CD14-positive monocyte (primary cell): ENCODE results near the gene LSM3. TPM values are rescaled to one million over a fixed set of nuclear protein-coding genes. Genes with fewer than 3 reads are reported as not detected.

Experiments used
- DNase-seq, 3 donors: peaks; one replicate each; pipeline ENCODE4 v3.0.0-alpha.2; 2011 to 2022
- H2AFZ ChIP-seq: 2 replicates; pipeline ENCODE4 v1.6.0; 2012; ENCODE audit warnings: mild to moderate bottlenecking, low read depth, low read length, inconsistent platforms; ENCODE audit not compliant: insufficient read depth, poor library complexity, severe bottlenecking
- H3K27ac ChIP-seq, 2 donors: 1 replicate in 1 of 2; 2 replicates in 1 of 2; pipeline ENCODE4 v1.5.1; 2012 to 2013; ENCODE audit warnings: low read length in 2 of 2, control low read depth in 1 of 2, inconsistent platforms in 1 of 2, low read depth in 1 of 2, mild to moderate bottlenecking in 1 of 2
- H3K27me3 ChIP-seq, 2 donors: one replicate each; pipeline versions ENCODE4 v1.6.0 to v1.6.1; 2011 to 2013; ENCODE audit warnings: low read length in 2 of 2; ENCODE audit not compliant: control insufficient read depth in 2 of 2, insufficient read depth in 2 of 2
- H3K36me3 ChIP-seq, 2 donors: replicated peaks in 1 of 2; 1 replicate in 1 of 2; 2 replicates in 1 of 2; pipeline versions ENCODE4 v1.5.1 to v1.6.1; 2012 to 2013; ENCODE audit warnings: low read length in 2 of 2, control low read depth in 1 of 2, inconsistent platforms in 1 of 2, mild to moderate bottlenecking in 1 of 2; ENCODE audit not compliant: insufficient read depth in 2 of 2, control insufficient read depth in 1 of 2
- H3K4me1 ChIP-seq, 2 donors: 1 replicate in 1 of 2; 2 replicates in 1 of 2; pipeline versions ENCODE4 v1.5.1 to v1.6.1; 2012 to 2013; ENCODE audit warnings: low read length in 2 of 2, control low read depth in 1 of 2, inconsistent platforms in 1 of 2, mild to moderate bottlenecking in 1 of 2, moderate library complexity in 1 of 2; ENCODE audit not compliant: insufficient read depth in 2 of 2, control insufficient read depth in 1 of 2
- H3K4me2 ChIP-seq: replicated peaks from 2 replicates; pipeline ENCODE3; 2012; ENCODE audit warnings: low read length, moderate library complexity, mild to moderate bottlenecking; ENCODE audit not compliant: poor library complexity, severe bottlenecking; ENCODE audit errors: extremely low read depth
- H3K4me3 ChIP-seq, 3 experiments: fragments of 200-600 bp in 1 of 3; sonication (generic) in 1 of 3; replicated peaks in 1 of 3; 1 replicate in 2 of 3; 2 replicates in 1 of 3; pipeline ENCODE4 v1.5.1; 2011 to 2013; ENCODE audit warnings: low read length in 3 of 3, mild to moderate bottlenecking in 3 of 3, control low read depth in 2 of 3, low read depth in 2 of 3, inconsistent platforms in 1 of 3, moderate library complexity in 1 of 3
- H3K79me2 ChIP-seq: 2 replicates; pipeline ENCODE4 v1.6.0; 2012; ENCODE audit warnings: mild to moderate bottlenecking, control low read depth, inconsistent platforms, low read length, moderate library complexity; ENCODE audit not compliant: insufficient read depth
- H3K9ac ChIP-seq: 2 replicates; pipeline ENCODE4 v1.6.0; 2017; ENCODE audit warnings: low read length, mild to moderate bottlenecking; ENCODE audit not compliant: insufficient read depth, poor library complexity, severe bottlenecking
- H3K9me3 ChIP-seq, 2 donors: replicated peaks in 1 of 2; 1 replicate in 1 of 2; 2 replicates in 1 of 2; pipeline versions ENCODE4 v1.5.1 to v1.6.1; 2012 to 2013; ENCODE audit warnings: low read length in 2 of 2, control low read depth in 1 of 2; ENCODE audit not compliant: control insufficient read depth in 1 of 2, insufficient read depth in 1 of 2
- H4K20me1 ChIP-seq: 2 replicates; pipeline ENCODE4 v1.6.0; 2012; ENCODE audit warnings: mild to moderate bottlenecking, low read length, control low read depth, moderate library complexity; ENCODE audit not compliant: insufficient read depth
- H3K27ac Mint-ChIP-seq, 7 donors: one replicate each; pipeline ENCODE4 v1.8.0; 2020; ENCODE audit warnings: mild to moderate bottlenecking in 7 of 7, mixed read lengths in 7 of 7, moderate library complexity in 6 of 7, inconsistent platforms in 2 of 7
- H3K27me3 Mint-ChIP-seq, 3 donors: one replicate each; pipeline ENCODE4 v1.8.0; 2021 to 2022; ENCODE audit warnings: low read depth in 3 of 3, mild to moderate bottlenecking in 3 of 3, mixed read lengths in 3 of 3, moderate library complexity in 3 of 3, inconsistent platforms in 1 of 3
- H3K36me3 Mint-ChIP-seq, 2 donors: one replicate each; pipeline ENCODE4 v1.8.0; 2020; ENCODE audit warnings: mixed read lengths in 2 of 2, inconsistent platforms in 1 of 2, mild to moderate bottlenecking in 1 of 2
- H3K4me1 Mint-ChIP-seq: one replicate; pipeline ENCODE4 v1.8.0; 2020; ENCODE audit warnings: mild to moderate bottlenecking, mixed read lengths
- H3K4me3 Mint-ChIP-seq, 2 donors: one replicate each; pipeline ENCODE4 v1.8.0; 2020; ENCODE audit warnings: mild to moderate bottlenecking in 2 of 2, mixed read lengths in 2 of 2, moderate library complexity in 1 of 2
- H3K9me3 Mint-ChIP-seq, 7 donors: one replicate each; pipeline ENCODE4 v1.8.0; 2020 to 2022; ENCODE audit warnings: mixed read lengths in 7 of 7, mild to moderate bottlenecking in 6 of 7, moderate library complexity in 6 of 7, inconsistent platforms in 2 of 7
- WGBS: methylation state at CpG from one replicate; pipeline ENCODE4 v1.1.5; 2013; ENCODE audit warnings: missing lambda C conversion rate; ENCODE audit not compliant: insufficient coverage; 5-methylcytosine and 5-hydroxymethylcytosine counted together
- intact Hi-C, 2 donors: fragments of 100-400 bp; cut with micrococcal nuclease; formaldehyde crosslinking; loops; one replicate each; pipeline versions ENCODE4 v1.15.0 to v1.15.1; 2023
- polyA plus RNA-seq, 3 donors: library from polyadenylated mRNA; depleted of rRNA in 1 of 3; unstranded in 2 of 3; stranded (reverse) in 1 of 3; fragments of 300-500 nt in 2 of 3; fragments of >200 nt in 1 of 3; fragmentation: Illumina TruSeq in 2 of 3; gene quantifications; 1 replicate in 2 of 3; 2 replicates in 1 of 3; pipeline ENCODE4 v1.2.3, GENCODE V29; 2012 to 2021
- TF ChIP-seq, protein P1 (sequence below): fragments of 200-600 bp; IDR thresholded peaks from one replicate; pipeline ENCODE4 v1.8.0; 2022; ENCODE audit warnings: antibody characterized with exemption, mild to moderate bottlenecking

The LSM3 gene
- polyA plus RNA-seq, 3 donors: 4.1 to 23.2 (median 19.8) TPM

DNA sequence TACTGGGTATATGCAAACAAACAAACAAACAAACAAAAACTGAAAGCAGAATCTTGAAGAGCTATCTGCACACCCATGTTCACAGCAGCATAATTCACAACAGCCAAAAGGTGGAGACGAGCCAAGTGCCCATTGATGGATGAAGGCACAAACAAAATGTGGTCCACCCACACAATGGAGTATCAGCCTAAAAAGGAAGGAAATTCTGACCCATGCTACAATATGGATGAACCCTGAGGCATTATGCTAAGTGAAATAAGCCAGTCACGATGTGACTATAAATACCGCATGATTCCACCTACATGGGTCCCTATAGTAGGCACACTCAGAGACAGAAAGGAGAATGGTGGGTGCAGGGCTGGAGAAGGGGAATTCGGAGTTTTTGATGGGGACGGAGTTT is 24.3 kb upstream of the LSM3 start:
- peaks cover 72 to 74% of the 10 kb centered on the region in 2 donors for H3K36me3 Mint-ChIP-seq
- peaks cover 0 to 1% (median 0%) of the 10 kb centered on the region in 7 donors for H3K9me3 Mint-ChIP-seq
- H3K4me1 Mint-ChIP-seq: peaks cover 2% of the 10 kb centered on the region
- DNase-seq: no peak
- Histone ChIP-seq H3K4me1 (no peaks in the 10 kb centered on the region), H3K4me3 (no peak overlapping the region), H3K27ac (no peak overlapping the region), H3K9me3 (no peaks in the 10 kb centered on the region), H3K9ac (no peak overlapping the region), H3K79me2 (no peaks in the 10 kb centered on the region), H2AFZ (no peak overlapping the region), H4K20me1 (no peaks in the 10 kb centered on the region), H3K36me3 (peaks cover 48 to 76% of the 10 kb centered on the region in 2 donors), H3K4me2 (no peak overlapping the region), H3K27me3 (no peaks in the 10 kb centered on the region)
- H3K27ac Mint-ChIP-seq: peak overlapping the region in 3 of 7 donors; percentile 5 to 65 (median 9)
- peaks cover 0 to 2% (median 0%) of the 10 kb centered on the region in 3 donors for H3K27me3 Mint-ChIP-seq
- H3K4me3 Mint-ChIP-seq: no peak overlapping the region
- WGBS: 100% methylated on average over 2 of the region's 5 CpGs
- intact Hi-C loops: no loop called here
- TF ChIP-seq, protein P1, sequence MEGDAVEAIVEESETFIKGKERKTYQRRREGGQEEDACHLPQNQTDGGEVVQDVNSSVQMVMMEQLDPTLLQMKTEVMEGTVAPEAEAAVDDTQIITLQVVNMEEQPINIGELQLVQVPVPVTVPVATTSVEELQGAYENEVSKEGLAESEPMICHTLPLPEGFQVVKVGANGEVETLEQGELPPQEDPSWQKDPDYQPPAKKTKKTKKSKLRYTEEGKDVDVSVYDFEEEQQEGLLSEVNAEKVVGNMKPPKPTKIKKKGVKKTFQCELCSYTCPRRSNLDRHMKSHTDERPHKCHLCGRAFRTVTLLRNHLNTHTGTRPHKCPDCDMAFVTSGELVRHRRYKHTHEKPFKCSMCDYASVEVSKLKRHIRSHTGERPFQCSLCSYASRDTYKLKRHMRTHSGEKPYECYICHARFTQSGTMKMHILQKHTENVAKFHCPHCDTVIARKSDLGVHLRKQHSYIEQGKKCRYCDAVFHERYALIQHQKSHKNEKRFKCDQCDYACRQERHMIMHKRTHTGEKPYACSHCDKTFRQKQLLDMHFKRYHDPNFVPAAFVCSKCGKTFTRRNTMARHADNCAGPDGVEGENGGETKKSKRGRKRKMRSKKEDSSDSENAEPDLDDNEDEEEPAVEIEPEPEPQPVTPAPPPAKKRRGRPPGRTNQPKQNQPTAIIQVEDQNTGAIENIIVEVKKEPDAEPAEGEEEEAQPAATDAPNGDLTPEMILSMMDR: no peak

DNA sequence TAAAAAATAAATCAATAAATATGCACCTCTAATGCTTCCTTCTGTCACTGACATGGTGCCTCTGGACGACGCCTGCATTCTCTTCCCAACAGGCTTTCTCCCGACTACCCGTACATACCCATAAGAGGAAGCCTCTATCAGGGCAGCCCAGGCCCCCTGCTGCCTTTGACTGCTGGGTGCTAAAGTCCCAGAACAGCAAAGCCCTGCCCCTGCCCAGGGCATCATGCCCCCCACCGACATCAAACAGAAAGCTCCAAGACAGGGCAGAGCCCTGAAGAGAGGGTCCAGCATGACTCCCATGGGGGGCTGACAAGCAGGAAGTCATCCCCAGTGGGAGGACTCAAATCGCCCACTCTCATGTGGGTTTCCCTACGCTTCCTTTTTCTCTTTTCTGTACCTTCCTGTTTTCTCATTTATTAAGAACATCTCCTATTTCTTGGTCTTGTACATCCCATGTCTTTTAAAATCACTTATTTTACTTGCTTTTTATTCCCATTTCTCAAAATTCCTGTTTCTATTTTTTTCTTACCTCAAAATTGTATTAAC is 23.6 kb upstream of the LSM3 start:
- no peaks in the 10 kb centered on the region for H3K9me3 ChIP-seq
- H3K4me1 Mint-ChIP-seq: peaks cover 2% of the 10 kb centered on the region
- no peak overlapping the region for H3K4me3 ChIP-seq
- no peak overlapping the region for H3K27ac ChIP-seq
- no peaks in the 10 kb centered on the region for H3K4me1 ChIP-seq
- no peak for DNase-seq
- H3K27me3 ChIP-seq: no peaks in the 10 kb centered on the region
- H3K9me3 Mint-ChIP-seq: peaks cover 0 to 1% (median 0%) of the 10 kb centered on the region in 7 donors
- H3K4me2 ChIP-seq: no peak overlapping the region
- H3K36me3 Mint-ChIP-seq: peaks cover 77 to 79% of the 10 kb centered on the region in 2 donors
- intact Hi-C loops: no loop called here
- peaks cover 0 to under 1% (median 0%) of the 10 kb centered on the region in 3 donors for H3K27me3 Mint-ChIP-seq
- no peak overlapping the region for H2AFZ ChIP-seq
- H3K36me3 ChIP-seq: peaks cover 54 to 81% of the 10 kb centered on the region in 2 donors
- peak overlapping the region in 4 of 7 donors; percentile 34 to 72 (median 66) for H3K27ac Mint-ChIP-seq
- no peak overlapping the region for H3K4me3 Mint-ChIP-seq
- no peaks in the 10 kb centered on the region for H4K20me1 ChIP-seq
- H3K9ac ChIP-seq: no peak overlapping the region
- no peaks in the 10 kb centered on the region for H3K79me2 ChIP-seq
- TF ChIP-seq, protein P1: no peak
- 72% methylated on average over 7 of the region's 7 CpGs for WGBS
